Anterior cingulate cortex (tissue), 58 donors: Measurements from ENCODE around the gene ERC2.

ENCODE experiments used
- DNase-seq, 58 donors: peaks; one replicate each; lab custom pipeline; 2025; lab: John Stamatoyannopoulos, UW

Gene ERC2

GRCh38 chr3:56370991-56371775 is 97.1 kb downstream of the ERC2 start:
- DNase-seq: peak in 21 of 58 donors; percentile 4 to 63 (median 17)

- no peak for DNase-seq
Observed at GRCh38 chr3:56369914-56370313, 98.4 kb downstream of the ERC2 start.

GRCh38 chr3:56368846-56369245 is 99.4 kb downstream of the ERC2 start:
- DNase-seq: peak in 1 of 58 donors; percentile 49

GRCh38 chr3:56366641-56367162 is 101.6 kb downstream of the ERC2 start:
- peak in 2 of 58 donors; percentile 23 for DNase-seq

- peak in 26 of 58 donors; percentile 4 to 63 (median 34) for DNase-seq
Observed at GRCh38 chr3:56365905-56366640, 102.2 kb downstream of the ERC2 start.

GRCh38 chr3:56364665-56365064 is 103.6 kb downstream of the ERC2 start:
- DNase-seq: no peak

GRCh38 chr3:56363720-56364119 is 104.5 kb downstream of the ERC2 start:
- DNase-seq: no peak

- no peak for DNase-seq
Observed at GRCh38 chr3:56361731-56362130, 106.5 kb downstream of the ERC2 start.

- no peak for DNase-seq
Observed at GRCh38 chr3:56357266-56357665, 111.0 kb downstream of the ERC2 start.

- DNase-seq: no peak
Observed at GRCh38 chr3:56356808-56357207, 111.5 kb downstream of the ERC2 start.

- DNase-seq: no peak
Observed at GRCh38 chr3:56355570-56356185, 112.6 kb downstream of the ERC2 start.

- DNase-seq: peak in 17 of 58 donors; percentile 3 to 49 (median 15)
Observed at GRCh38 chr3:56351537-56351936, 116.7 kb downstream of the ERC2 start.

GRCh38 chr3:56347219-56347871 is 120.9 kb downstream of the ERC2 start:
- peak in 47 of 58 donors; percentile 6 to 80 (median 42) for DNase-seq

GRCh38 chr3:56342475-56342874 is 125.8 kb downstream of the ERC2 start:
- DNase-seq: no peak

GRCh38 chr3:56339671-56340070 is 128.6 kb downstream of the ERC2 start:
- no peak for DNase-seq

GRCh38 chr3:56339244-56339643 is 129.0 kb downstream of the ERC2 start:
- DNase-seq: no peak

- no peak for DNase-seq
Observed at GRCh38 chr3:56336023-56336422, 132.2 kb downstream of the ERC2 start.

- peak in 1 of 58 donors; percentile 1 for DNase-seq
Observed at GRCh38 chr3:56324473-56324872, 143.8 kb downstream of the ERC2 start.

- peak in 5 of 58 donors; percentile 7 to 54 (median 23) for DNase-seq
Observed at GRCh38 chr3:56323986-56324420, 144.3 kb downstream of the ERC2 start.

- DNase-seq: no peak
Observed at GRCh38 chr3:56322862-56323261, 145.4 kb downstream of the ERC2 start.
